HL-60/S4 treated with retinoic acid at 250 ng/mL for 4 days and 3 days (cell line): ENCODE measurements around the gene NLGN4X.

Experiments
- in situ Hi-C: fragments of 300-500 bp; cut with MboI; formaldehyde crosslinking; loops from 2 replicates; pipeline ENCODE4 v1.7.0; 2022; ENCODE audit warnings: low sequenced_read_pairs

The NLGN4X gene

GRCh38 chrX:5876984-5877596 is 351.6 kb downstream of the NLGN4X start:
- in situ Hi-C loops = no loop called here

- in situ Hi-C loops = no loop called here
These were observed 358.4 kb downstream of the NLGN4X start for GRCh38 chrX:5870238-5870637.

DNA sequence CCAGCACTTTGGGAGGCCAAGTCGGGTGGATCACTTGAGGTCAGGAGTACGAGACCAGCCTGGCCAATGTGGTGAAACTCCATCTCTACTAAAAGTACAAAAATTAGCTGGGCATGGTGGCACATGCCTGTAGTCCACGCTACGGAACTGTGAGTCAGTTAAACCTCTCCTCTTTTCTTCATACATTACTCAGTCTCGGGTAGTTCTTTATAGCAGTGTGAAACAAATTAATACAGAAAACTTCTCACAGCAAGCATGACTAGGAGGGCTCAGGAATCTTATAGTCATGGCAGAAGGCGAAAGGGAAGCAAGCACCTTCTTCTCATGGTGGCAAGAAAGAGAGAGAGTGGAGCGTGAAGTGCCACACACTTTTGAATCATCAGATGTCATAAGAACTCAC is 358.9 kb downstream of the NLGN4X start:
- in situ Hi-C loops = no loop called here

GRCh38 chrX:5867778-5868177 is 360.9 kb downstream of the NLGN4X start:
- in situ Hi-C loops = no loop called here

- in situ Hi-C loops = no loop called here
These were observed 371.4 kb downstream of the NLGN4X start for GRCh38 chrX:5857232-5857631.

DNA sequence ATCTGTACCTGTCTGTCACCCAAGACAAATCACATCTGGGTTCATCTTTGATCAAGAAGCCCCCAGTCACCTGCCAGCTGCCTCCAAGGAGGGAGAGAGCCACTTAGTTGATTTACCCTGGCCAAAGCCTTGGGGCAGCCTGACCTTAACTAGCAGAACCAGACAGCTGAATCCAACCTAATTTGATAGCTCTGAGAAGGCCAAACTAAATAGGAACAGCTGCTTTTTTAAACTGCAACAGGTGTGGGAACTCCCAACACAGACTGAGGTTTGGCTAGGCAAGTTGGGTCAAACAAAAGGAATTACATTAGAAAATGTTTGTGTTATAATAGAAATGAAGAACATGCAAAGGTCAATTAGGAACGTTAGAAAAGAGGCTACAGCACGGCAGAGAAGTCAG is 375.7 kb downstream of the NLGN4X start:
- in situ Hi-C loops = no loop called here

GRCh38 chrX:5842601-5843000 is 386.1 kb downstream of the NLGN4X start:
- in situ Hi-C loops = no loop called here
